MG63 (cell line): ENCODE data around the gene HOXA2. TPM values are rescaled to one million over a fixed set of nuclear protein-coding genes. Genes with fewer than 3 reads are reported as not detected.

Experiments
- DNase-seq: peaks from one replicate; pipeline ENCODE4 v3.0.0-alpha.2; 2020
- H3K27me3 ChIP-seq: fragments of 250-450 bp; sonication (Bioruptor Pico); 2 replicates; pipeline ENCODE4 v1.5.1; 2020; ENCODE audit warnings: mild to moderate bottlenecking, moderate library complexity
- H3K36me3 ChIP-seq: fragments of 250-450 bp; sonication (Bioruptor Pico); 2 replicates; pipeline ENCODE4 v1.5.1; 2020; ENCODE audit warnings: mild to moderate bottlenecking, moderate library complexity
- H3K4me3 ChIP-seq: fragments of 250-450 bp; sonication (Bioruptor Pico); 2 replicates; pipeline ENCODE4 v1.5.1; 2020; ENCODE audit warnings: mild to moderate bottlenecking, moderate library complexity
- H3K9me3 ChIP-seq: fragments of 250-450 bp; sonication (Bioruptor Pico); 2 replicates; pipeline ENCODE4 v1.5.1; 2020; ENCODE audit warnings: mild to moderate bottlenecking, moderate library complexity
- total RNA-seq: library from RNA; depleted of rRNA; stranded (reverse); fragments of >200 nt; shearing (Covaris generic); gene quantifications from 2 replicates; pipeline ENCODE4 v1.2.3, GENCODE V29; 2014; ENCODE audit warnings: low replicate concordance

Gene HOXA2
- total RNA-seq, 1 experiment from 2014 or later = not detected

- Histone ChIP-seq H3K36me3 (no peaks in the 10 kb centered on the region), H3K4me3 (no peak overlapping the region), H3K9me3 (no peaks in the 10 kb centered on the region), H3K27me3 (no peaks in the 10 kb centered on the region)
- no peak for DNase-seq
These were observed 6.1 kb upstream of the HOXA2 start for GRCh38 chr7:27108390-27109127.

- Histone ChIP-seq H3K4me3 (no peak overlapping the region), H3K27me3 (no peaks in the 10 kb centered on the region), H3K9me3 (no peaks in the 10 kb centered on the region), H3K36me3 (no peaks in the 10 kb centered on the region)
- no peak for DNase-seq
These were observed 5.2 kb upstream of the HOXA2 start for GRCh38 chr7:27107391-27108381.

GRCh38 chr7:27106901-27107240, 4.4 kb upstream of the HOXA2 start:
- Histone ChIP-seq H3K27me3 (no peaks in the 10 kb centered on the region), H3K9me3 (no peaks in the 10 kb centered on the region), H3K4me3 (no peak overlapping the region), H3K36me3 (no peaks in the 10 kb centered on the region)
- no peak for DNase-seq

- no peaks in the 10 kb centered on the region for H3K9me3 ChIP-seq
- no peaks in the 10 kb centered on the region for H3K27me3 ChIP-seq
- no peak overlapping the region for H3K4me3 ChIP-seq
- H3K36me3 ChIP-seq = 0 out of 2 replicates have a peak, but pooled peaks cover under 1% of the 10 kb centered on the region
- no peak for DNase-seq
These were observed 3.9 kb upstream of the HOXA2 start for GRCh38 chr7:27106181-27106900.

GRCh38 chr7:27105301-27106031, 3.0 kb upstream of the HOXA2 start:
- no peak overlapping the region for H3K4me3 ChIP-seq
- DNase-seq = no peak

GRCh38 chr7:27104341-27105058, 2.0 kb upstream of the HOXA2 start:
- Histone ChIP-seq H3K36me3 (peaks cover 12% of the 10 kb centered on the region), H3K9me3 (no peaks in the 10 kb centered on the region), H3K27me3 (no peaks in the 10 kb centered on the region), H3K4me3 (no peak overlapping the region)
- DNase-seq = no peak

More at GRCh38 chr7:27105301-27106031, 3.0 kb upstream of the HOXA2 start:
- Histone ChIP-seq H3K9me3 (no peaks in the 10 kb centered on the region), H3K27me3 (no peaks in the 10 kb centered on the region), H3K36me3 (peaks cover 9% of the 10 kb centered on the region; the same call in 1 of the 2 replicates)

- Histone ChIP-seq H3K4me3 (no peak overlapping the region), H3K9me3 (no peaks in the 10 kb centered on the region)
- no peak for DNase-seq
These were observed 1.2 kb upstream of the HOXA2 start for GRCh38 chr7:27103489-27104226.

GRCh38 chr7:27101957-27102580, 414 bp downstream of the HOXA2 start:
- DNase-seq = no peak
- no peaks in the 10 kb centered on the region for H3K27me3 ChIP-seq
- no peak overlapping the region for H3K4me3 ChIP-seq

More at GRCh38 chr7:27103489-27104226, 1.2 kb upstream of the HOXA2 start:
- H3K27me3 ChIP-seq = no peaks in the 10 kb centered on the region
- peaks cover 17% of the 10 kb centered on the region for H3K36me3 ChIP-seq

GRCh38 chr7:27101171-27101956, 1.1 kb downstream of the HOXA2 start:
- no peak for DNase-seq
- H3K36me3 ChIP-seq = peaks cover 20% of the 10 kb centered on the region
- no peaks in the 10 kb centered on the region for H3K9me3 ChIP-seq
- H3K4me3 ChIP-seq = no peak overlapping the region
- no peaks in the 10 kb centered on the region for H3K27me3 ChIP-seq

More at GRCh38 chr7:27101957-27102580, 414 bp downstream of the HOXA2 start:
- Histone ChIP-seq H3K9me3 (no peaks in the 10 kb centered on the region), H3K36me3 (peaks cover 20% of the 10 kb centered on the region)

GRCh38 chr7:27100694-27101170, 1.8 kb downstream of the HOXA2 start:
- DNase-seq = no peak
- Histone ChIP-seq H3K27me3 (no peaks in the 10 kb centered on the region), H3K9me3 (no peaks in the 10 kb centered on the region), H3K4me3 (no peak overlapping the region), H3K36me3 (peaks cover 20% of the 10 kb centered on the region)

GRCh38 chr7:27099453-27100370, 2.8 kb downstream of the HOXA2 start:
- Histone ChIP-seq H3K36me3 (peaks cover 20% of the 10 kb centered on the region), H3K4me3 (no peak overlapping the region), H3K27me3 (no peaks in the 10 kb centered on the region), H3K9me3 (no peaks in the 10 kb centered on the region)
- no peak for DNase-seq

GRCh38 chr7:27098578-27099451, 3.7 kb downstream of the HOXA2 start:
- Histone ChIP-seq H3K9me3 (no peaks in the 10 kb centered on the region), H3K36me3 (peaks cover 20% of the 10 kb centered on the region), H3K27me3 (no peaks in the 10 kb centered on the region), H3K4me3 (no peak overlapping the region)
- no peak for DNase-seq
